SK-N-MC (cell line): Measurements from ENCODE around the gene GNAS.

Experiments used
- EZH2 ChIP-seq: fragments of 200-600 bp; sonication (generic); IDR thresholded peaks from one replicate; pipeline ENCODE4 v1.6.1; 2017; ENCODE audit warnings: antibody characterized with exemption
- FOXP2 ChIP-seq: optimal IDR thresholded peaks from 2 replicates; pipeline ENCODE3; 2011; ENCODE audit warnings: mild to moderate bottlenecking, moderate library complexity; ENCODE audit not compliant: insufficient read depth; ENCODE audit errors: extremely low read length, control extremely low read depth
- POLR2AphosphoS5 ChIP-seq: IDR thresholded peaks from 2 replicates; pipeline ENCODE4 v1.6.1; 2012; ENCODE audit warnings: mild to moderate bottlenecking, low read depth, low read length, borderline replicate concordance

GRCh38 chr20:58842276-58842675 is 10.2 kb upstream of the GNAS start:
- TF ChIP-seq EZH2 (no peak), POLR2AphosphoS5 (no peak), FOXP2 (no peak)
